GM21515 (cell line): ENCODE data around the gene TRIM24.

ENCODE experiments used
- ATAC-seq: cut with Tn5 transposase; IDR thresholded peaks from one replicate; pipeline ENCODE4 v1.9.1; 2021; ENCODE audit not compliant: unreplicated experiment

TRIM24 gene

DNA sequence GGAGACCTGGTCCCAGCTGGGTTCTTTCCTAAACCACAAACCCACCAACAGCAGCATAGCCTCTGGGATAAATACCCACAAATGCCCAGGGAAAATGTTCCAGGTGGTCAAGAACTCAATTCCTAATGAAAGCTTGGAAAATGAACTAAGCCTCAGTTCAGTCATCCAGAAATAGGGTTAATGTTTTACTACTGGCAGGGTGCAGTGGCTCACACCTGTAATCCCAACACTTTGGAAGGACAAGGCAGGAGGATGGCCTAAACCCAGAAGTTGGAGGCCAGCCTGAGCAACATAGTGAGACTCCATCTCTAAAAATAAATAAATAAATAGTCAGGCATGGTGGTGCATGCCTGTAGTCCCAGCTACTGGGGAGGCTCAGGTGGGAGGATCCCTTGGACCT lies 158.9 kb downstream of the TRIM24 start:
- no peak for ATAC-seq

DNA sequence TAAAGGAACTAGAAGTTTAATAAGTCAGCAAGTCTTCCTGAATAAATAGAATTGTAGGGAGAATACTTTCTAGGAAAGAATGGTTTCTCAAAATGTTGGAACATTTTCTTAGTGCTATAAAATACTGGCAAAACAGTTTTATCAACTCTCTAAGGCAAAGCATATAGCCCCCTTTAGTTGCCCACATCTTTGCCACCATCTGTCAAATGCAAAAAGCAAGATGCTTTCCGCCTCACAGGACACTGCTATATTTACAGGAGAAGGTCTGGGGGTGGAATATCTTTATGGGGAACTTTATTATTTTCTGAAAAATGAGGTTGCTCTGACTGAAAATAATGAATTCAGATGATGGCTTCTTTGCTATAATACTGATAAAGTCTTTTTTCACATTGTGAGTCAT lies 162.8 kb downstream of the TRIM24 start:
- no peak for ATAC-seq

DNA sequence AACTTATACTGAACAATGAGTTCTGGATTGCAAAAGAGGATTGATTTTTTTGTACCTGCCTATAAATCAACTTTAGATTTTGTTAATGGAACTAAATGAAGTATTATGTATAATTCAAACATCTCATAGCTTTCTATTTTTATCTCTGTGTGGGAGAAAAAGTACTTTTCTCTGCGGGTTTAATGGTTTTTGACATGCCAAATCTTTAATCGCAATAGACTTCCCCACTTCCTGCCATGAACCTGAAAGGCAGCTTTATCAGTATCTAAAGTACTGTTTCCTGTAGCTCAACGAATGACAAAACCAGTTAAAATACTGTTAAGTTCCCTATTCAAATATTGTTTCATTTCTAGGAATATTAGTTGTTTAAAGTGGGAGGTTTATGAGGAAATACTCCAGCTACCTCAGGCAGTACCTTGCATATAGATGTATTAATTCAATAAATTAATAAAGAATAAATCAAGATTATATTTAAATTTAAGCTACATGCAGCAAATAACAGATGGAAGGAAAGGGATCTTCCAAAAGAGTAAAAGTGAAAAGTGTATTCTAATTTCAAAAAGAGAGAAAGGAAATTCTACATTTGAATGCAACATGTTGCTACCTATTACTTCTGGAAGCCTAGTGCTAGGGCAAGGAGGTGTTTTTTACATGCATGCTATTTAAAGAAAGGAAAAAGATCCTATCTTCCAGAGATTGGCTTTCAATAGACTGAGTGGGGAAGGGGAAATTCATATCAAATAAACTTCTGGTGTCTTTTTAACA lies 165.2 kb downstream of the TRIM24 start:
- ATAC-seq, result no peak

DNA sequence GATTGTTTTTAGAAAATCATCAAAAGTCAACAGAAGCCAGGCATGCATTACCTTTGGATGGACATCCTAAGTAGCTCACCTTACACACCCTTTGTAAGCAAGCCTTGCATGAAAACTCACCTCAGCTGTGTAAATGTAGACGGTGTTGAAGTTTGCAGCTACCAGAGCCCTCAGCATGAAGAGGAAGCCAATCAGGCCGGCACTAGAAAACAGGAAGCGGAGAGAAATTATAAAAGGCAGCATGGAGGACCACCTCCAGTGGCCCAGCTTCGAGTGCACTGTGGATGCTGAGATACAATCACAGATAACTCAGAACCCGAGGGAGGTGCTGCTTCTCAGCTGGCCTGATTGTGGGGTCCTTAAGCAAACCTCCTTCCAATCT lies 165.8 kb downstream of the TRIM24 start:
- no peak for ATAC-seq

DNA sequence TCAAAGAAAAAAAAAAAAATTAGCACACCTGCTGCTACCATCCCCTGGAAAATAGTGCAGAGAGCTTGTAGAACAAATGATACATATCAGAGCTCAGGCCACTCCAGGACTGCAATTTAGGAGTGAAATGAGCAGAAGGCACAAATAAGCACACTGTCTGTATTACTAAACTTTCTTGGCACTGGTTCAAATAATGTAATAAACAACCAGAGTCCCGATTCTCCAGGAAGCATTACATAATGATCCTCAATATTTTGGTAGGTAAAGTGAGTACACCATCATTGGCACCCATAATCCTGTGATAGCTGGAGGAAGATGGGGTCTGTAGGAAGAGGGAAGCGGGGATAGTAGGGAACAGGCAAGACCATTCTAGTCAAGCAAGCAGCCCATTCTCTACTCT lies 166.8 kb downstream of the TRIM24 start:
- ATAC-seq, result no peak

DNA sequence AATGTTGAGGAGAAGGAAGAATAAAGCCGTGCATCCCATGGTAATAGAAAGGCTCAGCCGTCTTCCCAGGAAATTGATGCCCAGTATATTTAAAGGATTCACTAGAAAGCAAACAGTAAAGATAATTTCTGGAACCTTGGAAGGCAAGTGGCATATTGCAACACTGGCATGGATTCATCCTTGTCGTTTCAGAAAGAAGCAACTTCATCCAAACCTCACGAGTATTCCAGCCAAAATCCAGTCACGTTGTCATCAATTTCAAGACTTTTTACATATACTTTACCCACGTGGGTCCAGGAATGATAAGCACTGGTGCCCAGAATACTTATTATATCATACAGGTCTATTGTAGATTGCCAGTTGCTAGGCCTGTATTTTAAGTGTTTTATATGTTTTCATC lies 167.3 kb downstream of the TRIM24 start:
- ATAC-seq, result no peak

DNA sequence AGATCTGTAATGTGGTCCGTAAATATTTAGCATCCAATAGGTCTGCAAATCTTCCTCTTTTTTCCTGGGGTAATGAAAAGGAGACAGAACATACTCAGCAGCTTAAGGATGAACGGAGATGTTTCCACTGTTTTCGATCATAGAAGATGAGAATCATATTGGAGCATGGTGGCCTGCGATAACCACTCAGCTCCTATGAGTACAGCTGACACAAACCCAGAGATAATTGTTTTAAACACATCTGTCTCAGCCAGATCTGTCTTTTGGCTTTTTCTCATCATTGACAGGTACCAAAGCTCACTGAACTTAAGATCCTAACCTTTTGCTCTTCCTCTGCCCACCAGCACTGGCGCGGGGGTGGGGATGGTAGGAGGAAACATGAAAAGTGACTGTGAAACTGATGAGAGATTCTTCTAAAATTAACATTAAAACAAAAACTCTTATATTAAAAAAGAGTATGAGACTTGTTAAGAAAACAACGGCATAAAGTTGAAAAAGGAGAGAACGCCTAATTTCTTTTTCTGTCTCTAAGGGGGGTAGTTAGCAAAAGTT lies 170.1 kb downstream of the TRIM24 start:
- no peak for ATAC-seq

DNA sequence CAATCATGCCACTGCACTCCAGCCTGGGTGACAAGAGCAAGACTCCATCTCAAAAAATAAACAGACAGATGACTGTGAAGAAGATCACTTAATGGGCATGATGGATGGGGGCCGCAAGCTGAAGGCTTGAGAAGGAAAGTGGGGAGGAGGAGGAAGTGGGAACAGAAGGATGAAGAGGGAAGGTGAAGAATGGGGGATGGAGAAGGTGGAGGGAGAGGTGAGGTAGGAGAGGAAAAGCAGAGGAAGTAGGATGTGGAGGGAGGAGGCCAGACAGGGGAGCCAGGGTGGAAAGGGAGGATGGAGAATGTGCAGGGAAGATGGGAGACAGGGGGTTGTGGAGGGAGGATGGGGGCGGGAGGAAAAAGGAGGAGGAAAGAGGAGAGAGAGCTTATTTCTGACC lies 172.3 kb downstream of the TRIM24 start:
- ATAC-seq, result no peak

DNA sequence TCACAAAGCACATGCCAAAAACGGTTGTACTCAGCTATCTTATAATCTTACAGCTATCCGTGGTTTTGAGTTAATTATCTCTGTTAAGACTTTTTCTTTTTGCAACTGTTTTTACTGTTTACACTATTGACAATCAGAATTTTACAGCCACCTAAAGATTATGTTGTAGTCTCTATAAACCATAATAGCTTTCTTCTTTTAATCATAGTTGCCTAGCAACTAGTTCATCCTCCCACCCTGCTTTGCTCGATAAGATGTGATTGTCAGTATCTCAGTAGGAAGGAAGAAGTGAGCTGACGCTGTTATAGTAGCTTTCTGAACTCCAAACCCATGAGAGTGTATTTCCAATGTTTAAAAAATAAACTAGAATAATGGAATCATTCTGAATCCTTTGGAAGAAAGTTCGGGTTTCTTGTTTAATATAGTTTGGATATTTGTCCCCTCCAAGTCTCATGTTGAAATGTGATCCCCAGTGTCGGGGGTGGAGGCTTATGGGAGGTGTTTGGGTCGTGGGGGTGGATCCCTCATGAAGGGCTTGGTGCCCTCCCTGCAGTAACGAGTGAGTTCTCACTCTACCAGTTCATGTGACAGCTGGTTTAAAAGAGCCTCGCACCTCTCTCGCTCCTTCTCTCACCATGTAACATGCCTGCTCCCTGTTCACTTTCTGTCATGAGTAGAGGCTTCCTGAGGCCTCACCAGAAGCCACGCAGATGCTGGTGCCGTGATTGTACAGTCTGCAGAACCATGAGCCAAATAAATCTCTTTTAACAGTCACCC lies 173.0 kb downstream of the TRIM24 start:
- no peak for ATAC-seq
